AG09309 (cell line): ENCODE data around the gene RIN3.

Source experiments
- DNase-seq: peaks from one replicate; pipeline ENCODE4 v3.0.0-alpha.2; 2010; ENCODE audit warnings: low read depth
- H3K4me3 ChIP-seq: 2 replicates; pipeline ENCODE4 v1.5.1; 2011; ENCODE audit warnings: mild to moderate bottlenecking, low read depth, low read length, moderate library complexity; ENCODE audit not compliant: control insufficient read depth
- CTCF ChIP-seq: IDR thresholded peaks from 2 replicates; pipeline ENCODE4 v1.5.1; 2011; ENCODE audit warnings: mild to moderate bottlenecking, low read depth, low read length, inconsistent platforms; ENCODE audit not compliant: insufficient read depth, control insufficient read depth; ENCODE audit errors: missing control alignments

The RIN3 gene

DNA sequence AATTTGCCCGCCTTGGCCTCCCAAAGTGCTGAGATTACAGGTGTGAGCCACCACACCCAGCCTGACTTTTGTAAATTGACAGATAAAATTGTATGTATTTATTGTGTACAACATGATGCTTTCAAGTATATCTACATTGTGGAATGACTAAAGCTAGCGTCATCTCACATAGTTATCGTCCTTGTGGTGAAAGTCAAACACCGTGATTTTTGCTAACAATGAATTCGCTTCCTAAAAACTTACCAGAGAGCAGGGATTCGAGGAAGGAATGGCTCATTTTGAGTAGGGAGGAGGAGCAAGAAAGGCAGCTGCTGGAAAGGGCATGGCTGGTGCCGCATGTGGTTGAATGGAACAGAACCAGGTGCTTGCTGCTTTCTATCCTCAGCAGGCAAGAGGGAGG is 149.5 kb downstream of the RIN3 start:
- TF ChIP-seq CTCF, result no peak
- DNase-seq, result no peak
- no peak overlapping the region for H3K4me3 ChIP-seq

DNA sequence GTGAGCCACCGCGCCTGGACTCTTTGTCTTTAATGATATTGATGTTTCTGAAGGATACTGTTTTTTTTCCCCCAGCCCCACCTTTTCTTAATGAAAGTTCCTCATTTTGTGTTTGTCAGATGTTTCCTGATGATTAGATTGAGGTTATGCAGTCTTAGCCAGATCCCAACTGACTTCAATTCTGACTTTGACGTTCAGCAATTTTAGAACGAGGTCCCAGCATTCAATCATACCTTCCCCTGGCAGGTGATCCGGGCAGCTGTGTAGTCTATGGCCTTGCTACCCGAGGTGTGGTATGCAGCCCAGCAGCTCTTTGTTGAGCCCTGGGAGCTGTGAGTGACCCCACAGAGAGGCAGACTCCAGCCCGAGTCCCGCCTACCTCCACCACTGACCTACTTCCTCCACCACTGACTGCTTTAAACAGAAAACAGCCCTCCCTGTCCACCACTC is 152.1 kb downstream of the RIN3 start:
- DNase-seq, result no peak
- TF ChIP-seq CTCF, result no peak
- H3K4me3 ChIP-seq, result no peak overlapping the region

- DNase-seq, result no peak
- TF ChIP-seq CTCF, result no peak
- no peak overlapping the region for H3K4me3 ChIP-seq
Observed at GRCh38 chr14:92666251-92666650, 152.7 kb downstream of the RIN3 start.

GRCh38 chr14:92668276-92668973 is 154.8 kb downstream of the RIN3 start:
- H3K4me3 ChIP-seq, result no peak overlapping the region
- TF ChIP-seq CTCF, result no peak
- DNase-seq, result no peak

DNA sequence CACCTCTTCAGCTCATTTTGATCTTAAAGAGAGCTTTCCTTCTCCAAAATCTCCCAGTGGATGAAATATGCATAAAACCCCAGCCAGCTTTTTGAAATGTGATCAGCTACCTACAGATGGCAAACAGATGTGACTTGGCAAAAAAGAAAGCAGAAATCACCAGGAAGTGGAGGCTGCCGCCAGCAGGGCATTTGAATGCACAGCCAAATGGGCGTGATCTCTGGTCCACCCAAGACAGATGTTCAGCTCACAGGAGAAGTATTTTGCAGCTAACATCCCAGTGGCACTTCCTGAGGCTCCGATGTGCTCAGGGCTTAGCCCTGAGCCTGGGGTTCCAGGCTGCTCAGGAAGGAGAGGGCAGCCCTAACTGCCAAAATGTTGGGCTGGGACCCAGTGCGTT is 156.6 kb downstream of the RIN3 start:
- peak; percentile 53 for TF ChIP-seq CTCF
- peak; percentile 86 for DNase-seq
- no peak overlapping the region for H3K4me3 ChIP-seq

DNA sequence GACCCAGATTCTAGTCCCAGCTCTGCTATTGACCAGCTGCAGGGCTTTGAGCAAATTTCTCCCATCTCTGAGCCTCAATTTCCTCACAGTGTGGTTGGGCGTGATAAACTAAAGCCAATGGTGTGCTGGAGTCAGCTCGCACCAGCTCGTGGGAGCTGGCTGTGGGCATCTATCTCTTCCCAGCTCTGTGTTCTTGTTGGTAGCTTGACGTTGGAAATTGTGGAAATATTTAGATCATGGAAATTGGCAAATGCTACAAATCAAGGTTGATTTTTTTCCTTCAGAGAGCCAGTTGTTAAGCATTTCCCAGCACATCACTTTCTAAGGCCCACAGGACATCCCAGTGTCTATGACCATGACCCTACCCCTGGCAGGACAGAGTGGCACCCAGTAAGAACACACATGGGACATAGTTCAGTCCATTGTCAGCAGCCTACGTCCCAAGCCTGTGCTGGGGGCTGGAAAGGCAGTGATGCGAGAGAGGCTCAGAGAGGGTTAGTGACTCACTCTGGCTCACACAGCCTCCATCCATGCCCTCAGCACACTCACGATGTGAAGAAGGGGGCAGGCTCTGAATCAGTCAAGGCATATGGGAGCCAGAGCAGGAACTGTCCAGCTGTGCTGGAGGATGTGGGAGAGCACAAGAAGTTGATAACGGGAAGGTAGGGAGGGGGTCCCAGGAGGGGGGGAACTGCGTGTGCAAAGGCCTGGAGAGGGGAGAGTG is 157.2 kb downstream of the RIN3 start:
- no peak for DNase-seq
- TF ChIP-seq CTCF, result no peak
- no peak overlapping the region for H3K4me3 ChIP-seq
